Measurements from ENCODE around the gene GABRR3.
"Not testable (repeated sequence)": the region's sequence is repeated elsewhere in the genome, so short reads cannot be mapped to it uniquely, and the experiment has no call there.

GABRR3 gene

DNA sequence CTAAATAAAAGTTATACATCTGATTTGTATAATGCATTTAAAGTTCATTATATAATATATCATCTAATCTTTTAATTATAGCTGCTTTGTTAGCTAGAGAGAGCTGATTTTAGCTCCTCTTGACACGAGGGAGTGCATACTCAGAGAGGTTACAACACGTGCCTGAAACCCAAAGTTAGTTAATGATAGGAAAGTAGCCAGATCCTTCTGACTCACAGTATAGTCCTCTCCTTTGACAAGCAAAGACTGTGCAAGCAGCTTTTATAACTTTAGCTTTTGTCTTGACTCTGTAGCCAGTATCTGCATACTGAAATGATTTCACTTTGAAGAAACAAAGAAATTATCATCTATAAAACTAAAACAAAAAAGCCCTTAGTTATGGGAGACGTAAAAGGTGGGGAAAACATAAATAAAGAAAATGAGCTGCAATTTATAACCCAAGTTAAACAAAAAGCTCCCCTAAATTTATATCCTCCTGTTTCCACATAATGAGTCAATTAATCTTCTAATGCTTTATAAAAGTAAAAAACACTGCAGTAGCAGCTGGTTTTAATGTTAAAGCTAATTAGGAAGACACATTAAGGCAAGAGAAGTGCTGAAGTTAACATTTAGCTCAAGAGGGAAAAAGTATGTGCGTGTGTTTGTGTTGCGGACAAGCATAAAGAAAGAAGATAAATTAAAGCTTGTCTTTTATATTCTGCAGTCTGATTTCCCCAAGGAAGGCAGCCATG, 13.1 kb downstream of the GABRR3 start:
- no peak for DNase-seq

DNA sequence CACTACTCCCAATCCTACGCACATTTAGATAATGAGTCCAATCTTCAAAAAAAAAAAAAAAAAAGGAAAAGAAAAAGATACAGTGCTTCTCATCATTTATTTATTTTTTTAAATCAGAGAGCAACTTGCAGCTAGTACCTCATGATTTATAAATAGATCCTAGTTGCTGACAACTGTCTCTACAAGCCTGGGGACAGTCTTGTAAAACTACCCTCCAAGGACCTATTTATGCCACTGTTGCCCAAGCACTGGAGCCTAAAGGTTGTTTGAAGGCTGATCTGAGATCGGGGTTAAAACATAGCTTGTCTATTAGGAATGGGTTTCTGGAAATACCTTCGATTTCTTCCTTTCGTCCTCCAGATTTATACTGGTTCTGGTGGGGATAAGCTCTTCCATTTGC, 14.7 kb downstream of the GABRR3 start:
- DNase-seq = no peak

DNA sequence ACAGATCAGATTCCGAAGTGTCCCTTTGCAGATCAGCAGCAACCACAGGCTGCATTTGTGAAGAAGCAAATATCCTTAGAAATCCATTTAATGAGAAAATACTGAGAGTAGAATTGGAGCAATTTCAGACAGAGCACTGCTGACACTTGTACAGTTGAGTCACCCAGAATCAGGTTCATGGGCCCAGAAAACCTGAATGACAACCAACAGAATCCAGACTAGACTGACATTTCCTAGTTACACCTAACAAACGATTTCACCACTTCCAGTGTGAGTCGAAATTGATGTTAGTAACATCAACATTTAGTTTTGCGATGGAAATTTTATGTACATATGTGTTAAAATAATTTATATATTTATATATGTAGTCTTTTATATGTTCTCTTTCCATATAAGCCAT, 16.8 kb downstream of the GABRR3 start:
- DNase-seq = no peak

DNA sequence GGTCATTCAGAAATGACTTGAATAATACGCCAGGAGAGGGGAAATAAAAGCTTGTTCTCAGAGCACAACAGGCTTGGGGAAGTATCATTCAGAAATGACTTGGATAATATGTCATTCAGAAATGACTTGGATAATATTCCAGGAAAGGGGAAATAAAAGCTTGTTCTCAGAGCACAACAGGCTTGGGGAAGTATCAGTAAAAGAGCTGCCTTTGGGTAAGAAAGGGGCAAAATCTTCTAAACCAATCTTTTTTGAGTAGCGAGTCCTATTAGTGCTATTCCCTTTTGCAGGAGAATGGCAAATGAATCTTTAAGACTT, 20.9 kb downstream of the GABRR3 start:
- DNase-seq = no peak

DNA sequence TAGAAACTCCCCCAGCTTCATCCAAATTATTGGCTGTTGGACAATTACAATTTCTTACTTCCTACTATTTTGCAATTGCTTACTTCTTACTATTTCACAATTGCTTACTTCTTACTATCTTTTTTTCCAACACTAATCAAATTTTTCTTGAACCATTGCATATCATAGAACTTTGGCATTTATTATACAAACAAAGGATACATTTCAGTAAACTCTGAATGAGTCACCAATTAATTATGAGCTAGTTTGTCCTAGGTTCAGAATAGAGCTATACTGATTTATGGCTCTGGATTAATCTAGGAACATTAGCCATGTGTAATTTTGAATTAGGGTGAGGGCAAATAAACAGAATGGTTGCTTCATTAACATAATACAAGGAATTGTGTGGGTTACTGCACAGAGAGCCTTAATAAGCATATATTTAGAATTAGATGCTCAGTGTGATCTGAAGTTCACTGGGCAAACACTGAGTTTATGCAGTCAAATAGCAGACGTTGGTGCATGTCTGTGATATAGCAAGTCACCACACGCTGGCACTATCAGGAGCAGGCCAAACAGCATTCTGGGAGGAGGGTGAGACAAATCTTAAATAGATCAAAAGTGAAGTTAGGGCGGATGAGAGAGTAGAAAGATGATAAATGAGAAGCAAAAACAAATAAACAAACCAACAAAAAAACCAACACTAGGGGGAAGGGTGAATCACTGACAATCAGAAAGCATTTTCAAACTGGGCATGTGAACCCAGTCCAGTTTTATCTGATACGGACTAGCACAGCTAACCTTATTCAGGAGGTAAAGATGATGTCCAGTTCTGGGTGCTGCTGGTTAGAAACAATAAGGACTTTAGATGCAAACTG, 21.5 kb downstream of the GABRR3 start:
- no peak for DNase-seq

DNA sequence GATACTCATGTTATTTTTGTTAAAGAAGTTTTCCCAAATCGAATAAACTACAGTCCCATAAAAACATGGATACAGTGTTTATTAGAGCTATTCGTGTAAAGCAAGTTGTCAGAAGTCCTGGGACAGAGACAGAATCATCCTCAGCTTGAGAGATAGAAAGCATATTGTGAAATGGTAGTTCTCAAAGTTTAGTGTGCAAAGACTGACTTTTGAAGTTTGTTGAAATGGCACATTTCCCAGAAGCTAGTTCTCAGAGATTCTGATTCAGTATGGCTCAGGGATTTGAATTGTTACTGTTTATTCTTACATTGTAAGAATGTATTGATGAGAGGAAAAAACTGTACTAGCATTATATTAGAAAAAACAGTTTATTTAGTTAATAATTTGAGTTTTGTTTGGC, 22.1 kb downstream of the GABRR3 start:
- no peak for DNase-seq

DNA sequence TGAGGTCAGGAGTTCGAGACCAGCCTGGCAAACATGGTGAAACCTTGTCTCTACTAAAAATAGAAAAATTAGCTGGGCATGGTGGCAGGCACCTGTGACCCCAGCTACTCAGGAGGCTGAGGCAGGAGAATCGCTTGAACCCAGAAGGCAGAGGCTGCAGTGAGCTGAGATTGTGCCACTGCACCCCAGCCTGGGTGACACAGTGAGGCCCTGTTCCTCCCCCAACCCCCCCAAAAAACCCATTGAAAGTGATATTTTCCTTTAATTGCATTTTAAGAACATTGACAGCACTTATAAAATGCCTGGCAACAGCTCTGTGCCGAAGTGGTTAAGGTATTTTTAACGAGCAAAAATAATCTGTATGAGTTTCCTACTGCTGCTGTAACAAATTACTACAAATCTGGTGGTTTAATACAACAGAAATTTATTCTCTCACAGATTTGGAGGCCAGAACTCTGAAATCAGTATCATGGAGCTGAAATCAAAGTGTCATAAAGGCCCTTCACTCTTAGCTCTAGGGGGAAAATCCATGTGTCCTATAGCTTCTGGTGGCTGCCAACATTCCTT, 24.1 kb downstream of the GABRR3 start:
- not testable (repeated sequence) for DNase-seq

DNA sequence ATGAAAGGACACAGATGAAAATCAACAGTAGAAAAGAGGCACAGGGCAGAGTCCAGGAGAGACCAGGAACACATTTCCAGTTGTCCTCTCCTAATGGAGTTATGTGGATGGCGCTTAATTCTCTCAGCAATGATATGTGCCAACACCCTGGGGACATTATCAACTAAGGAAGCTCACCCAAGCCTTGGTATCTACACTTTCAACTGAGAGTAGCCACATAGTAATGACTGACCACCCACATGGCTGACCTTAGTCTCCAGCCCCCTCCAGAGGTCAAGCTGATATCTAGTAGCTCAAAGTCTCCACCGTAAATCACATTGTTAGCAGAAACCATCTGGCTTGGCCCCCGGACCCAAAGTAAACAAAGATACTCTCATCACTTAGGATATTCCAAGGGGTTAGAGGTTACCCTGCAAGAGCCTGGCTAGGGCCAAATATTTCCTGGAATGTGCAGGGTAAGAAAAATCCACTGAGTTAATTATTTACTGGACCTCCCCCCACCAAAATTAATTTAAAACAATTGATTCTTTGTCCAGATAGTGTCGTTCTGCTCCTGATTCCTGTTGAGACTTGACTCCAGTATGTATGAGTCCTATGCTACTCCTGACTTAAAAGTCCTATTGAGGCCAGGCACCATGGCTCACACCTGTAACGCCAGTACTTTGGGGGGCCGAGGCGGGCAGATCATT, 24.8 kb downstream of the GABRR3 start:
- no peak for DNase-seq

DNA sequence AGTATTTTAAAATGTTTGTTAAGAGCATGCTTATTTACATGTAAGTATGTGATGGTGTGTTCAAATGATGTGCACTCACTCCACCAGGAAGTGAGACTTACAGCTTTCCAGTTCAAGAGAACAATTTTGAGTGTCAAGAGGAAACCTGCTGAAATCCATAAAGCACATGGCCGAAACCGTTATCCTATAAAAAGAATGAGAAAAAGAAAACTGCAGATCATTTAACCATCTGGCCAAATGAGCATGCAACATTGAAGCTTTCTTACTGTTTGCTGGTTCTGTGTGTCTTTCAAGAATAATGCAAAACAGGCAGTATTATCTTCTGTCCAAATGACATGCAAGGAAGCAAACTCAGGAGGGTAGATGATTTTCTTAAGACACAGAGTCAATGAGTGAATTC, 26.3 kb downstream of the GABRR3 start:
- DNase-seq = no peak

DNA sequence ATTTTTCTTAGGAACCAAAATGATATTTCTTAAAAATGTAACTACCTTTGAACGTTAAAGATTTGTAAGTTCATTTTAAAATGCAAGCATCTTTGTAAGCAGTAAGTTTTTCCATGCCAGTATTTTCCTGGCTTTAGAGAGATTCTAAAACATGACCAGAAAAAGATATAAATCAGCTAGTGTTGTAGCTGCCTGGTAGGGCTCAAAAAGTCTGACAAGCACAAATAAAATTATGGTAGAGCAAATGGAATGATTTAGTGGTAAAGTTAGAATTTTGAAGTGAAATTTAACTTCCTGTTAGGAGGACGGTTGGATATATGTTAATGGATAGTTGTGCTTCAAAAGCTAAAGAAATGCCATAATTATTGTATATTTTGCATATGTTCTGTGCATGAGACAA, 29.7 kb downstream of the GABRR3 start:
- no peak for DNase-seq

DNA sequence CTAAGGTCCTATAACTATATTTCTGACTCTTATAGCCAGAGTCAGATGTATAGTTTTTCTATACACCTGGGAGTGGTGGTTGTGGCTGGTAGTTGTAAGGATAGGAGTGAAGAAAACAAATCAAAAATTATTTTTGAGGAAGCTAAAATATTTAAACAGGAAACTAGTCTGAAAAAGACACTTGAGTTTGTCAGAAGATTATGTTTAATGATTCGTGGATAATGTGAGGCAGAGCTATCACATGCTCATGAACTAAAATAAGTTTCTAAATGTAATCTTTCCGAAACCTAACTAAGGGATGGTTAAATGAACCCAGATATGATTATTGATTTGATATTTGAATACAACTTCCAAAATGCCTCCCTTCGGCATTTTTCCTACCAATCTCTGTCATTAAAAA, 30.4 kb downstream of the GABRR3 start:
- DNase-seq = no peak

DNA sequence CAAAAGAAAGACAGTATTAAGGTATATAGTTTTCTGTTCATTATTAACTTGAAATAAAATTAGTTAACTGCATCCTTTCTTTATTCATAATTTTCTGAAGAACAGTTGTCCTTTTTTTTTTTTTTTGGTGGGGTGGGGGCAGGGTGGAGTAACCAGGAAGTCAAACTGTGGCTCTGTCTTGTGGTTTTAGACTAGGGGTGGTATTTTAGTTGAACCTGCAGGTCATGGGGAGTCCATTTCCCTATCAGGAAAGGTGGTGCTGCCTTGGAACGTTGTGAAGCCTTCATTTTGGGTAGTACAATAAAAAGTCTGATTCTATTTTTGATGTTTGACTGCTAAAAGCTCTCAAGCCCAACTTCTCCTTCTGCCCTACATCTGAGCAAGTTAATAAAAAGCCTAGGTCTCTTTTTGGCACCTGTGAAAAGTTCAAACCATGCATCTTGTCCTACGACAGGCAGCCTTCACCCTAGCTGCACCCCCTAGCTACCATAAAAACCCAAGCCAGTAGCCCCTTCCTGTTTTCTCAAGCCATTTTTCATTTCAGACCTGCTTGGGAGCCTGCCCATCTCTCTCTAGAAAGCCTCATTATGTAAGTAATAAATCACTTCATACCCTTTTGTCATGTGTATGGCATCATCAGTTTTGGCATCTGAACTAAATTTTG, 31.7 kb downstream of the GABRR3 start:
- DNase-seq = no peak

DNA sequence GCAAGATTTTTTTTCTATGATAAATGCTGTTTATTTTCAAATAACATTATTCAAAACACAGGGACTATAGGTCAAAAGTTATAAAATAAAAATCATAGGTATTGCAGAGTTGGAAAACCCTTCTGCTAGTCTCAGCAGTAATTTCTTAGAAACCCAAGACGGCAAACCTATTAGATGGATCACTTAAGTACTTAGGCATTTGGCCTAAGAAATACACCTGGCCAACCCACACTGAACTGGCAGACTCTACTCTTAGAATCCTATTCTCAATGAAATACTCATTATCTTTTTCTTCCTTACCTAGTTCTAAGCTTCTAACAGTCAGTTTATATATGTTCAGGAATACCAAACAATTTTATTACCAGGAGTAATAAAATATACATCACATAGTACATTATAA, 32.4 kb downstream of the GABRR3 start:
- DNase-seq = no peak

DNA sequence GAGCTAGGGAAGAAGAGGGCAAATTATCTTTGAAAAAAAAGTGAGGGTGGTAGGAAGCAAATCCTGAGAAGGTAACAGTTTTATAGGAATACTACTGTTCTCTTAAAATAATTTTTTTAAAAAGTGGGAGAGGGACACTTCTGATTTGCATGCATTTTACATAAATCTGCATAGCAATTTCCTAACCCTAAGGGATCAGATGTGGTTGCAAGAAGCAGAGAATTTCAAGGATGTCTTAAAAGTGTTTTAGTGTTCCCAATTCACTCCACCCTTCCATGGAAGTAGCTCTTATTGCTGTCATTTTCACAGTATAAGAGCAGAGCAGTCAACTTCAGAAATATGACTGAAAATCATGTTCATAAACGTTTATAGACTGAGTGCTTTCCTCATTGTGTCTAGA, 35.1 kb downstream of the GABRR3 start:
- DNase-seq = no peak

DNA sequence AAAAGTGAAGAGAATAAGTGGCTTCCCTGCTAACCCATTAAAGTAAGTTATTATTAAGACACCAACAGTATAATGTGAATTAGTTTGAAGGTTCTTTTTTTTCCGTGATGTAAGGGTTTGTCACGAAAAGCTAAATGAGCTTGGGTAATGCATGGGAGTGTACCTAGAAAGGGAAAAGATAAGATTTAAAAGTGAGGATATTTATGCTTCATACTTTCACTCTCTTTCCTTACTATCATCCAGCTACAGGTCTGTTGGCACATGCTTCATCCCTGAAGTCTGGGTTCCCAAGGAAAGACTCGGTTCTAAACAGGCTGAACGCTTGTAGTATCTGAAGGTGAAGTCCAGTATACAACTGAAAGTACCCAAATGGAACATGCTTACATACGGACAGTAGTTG, 36.0 kb downstream of the GABRR3 start:
- no peak for DNase-seq

DNA sequence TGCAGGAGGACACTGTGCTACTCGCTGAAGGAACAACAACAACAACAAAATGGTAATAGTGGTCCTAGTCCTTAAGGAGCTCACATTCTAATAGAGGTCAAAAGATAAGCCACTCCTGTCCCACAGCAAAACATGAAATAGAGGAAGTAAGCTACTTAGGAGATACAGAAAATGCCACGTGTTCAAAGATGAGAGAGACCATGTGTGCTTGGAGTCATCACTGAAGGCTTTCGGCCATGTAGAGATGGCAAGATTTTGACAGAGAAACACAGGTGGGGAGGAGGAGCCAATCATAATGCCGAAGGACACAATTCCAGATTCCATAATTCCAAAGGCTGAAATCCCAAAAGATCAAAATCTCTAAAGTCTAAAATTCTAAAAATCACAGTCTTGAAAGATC, 38.1 kb downstream of the GABRR3 start:
- no peak for DNase-seq

DNA sequence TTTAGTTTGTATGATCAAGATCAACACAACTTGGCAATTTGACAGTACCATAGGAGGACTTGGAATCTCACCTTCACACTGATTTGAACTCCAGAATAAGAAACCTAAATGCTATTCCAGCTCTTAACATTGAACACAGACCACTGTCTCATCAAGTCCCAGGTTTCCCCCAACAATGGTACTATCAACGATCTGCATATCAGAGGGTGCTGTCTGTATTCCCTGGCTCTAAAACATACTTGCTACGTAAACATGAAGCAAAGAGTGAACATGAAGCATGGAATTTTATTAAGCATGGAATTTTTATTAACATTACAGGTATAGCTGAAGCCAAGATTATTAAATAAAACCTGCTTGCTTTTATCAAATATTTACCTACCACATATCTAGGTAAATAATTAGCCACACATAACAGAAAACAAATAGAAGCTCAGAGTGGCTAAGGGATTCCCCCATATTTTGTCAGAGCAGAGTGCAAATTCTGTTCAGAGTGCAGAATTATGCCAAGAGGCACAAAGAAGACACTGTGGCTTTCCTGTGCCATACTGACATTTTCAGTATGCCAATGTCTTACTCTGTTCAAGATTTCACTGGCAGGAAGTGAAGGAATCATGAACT, 40.7 kb downstream of the GABRR3 start:
- no peak for DNase-seq

DNA sequence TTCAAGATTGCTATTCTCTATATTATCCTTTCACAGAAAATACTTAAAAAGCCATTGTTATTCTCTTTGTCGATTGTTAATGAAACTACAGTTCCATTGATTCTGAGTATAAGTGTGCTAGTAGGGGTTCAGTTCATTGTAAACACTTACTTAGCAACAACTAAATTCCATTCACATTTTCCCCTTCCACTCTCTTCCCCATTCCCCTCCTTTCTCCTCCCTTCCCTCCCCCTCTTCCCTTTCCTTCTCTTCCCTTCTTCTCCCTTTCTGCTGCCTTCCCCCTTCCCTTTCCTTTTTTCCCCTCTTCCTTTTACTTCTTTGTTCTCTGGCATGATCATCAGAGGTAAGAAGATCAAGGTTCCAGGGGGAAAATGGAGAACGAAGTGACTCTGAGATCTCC, 41.6 kb downstream of the GABRR3 start:
- no peak for DNase-seq

DNA sequence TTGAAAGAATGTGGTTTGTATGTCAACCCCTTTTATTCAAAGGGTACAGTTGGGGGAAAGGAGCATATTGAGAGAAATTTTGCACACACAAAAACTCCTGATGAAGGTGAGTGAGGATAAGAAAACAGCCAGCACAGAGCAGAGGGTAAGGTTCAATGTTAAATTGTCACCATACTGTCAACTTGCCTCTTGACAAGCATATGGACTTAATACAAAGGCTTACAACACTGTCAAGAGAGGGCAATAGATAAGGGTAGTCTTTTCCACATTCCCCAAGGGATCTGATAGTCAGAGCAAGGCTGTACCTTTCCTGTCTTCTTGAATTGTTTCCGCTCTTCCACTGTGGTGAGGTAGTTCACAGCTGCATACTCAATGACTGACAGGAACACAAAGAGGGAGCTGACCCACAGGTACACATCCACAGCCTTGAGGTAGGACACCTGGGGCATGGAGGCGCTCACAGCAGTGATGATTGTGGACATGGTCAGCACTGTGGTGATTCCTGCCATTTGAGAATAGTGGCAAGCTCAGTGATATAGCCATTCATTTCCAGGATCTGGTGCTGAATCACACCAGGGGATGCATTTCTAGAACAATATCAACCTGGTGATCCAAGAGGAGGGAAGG, 42.5 kb downstream of the GABRR3 start:
- no peak for DNase-seq

DNA sequence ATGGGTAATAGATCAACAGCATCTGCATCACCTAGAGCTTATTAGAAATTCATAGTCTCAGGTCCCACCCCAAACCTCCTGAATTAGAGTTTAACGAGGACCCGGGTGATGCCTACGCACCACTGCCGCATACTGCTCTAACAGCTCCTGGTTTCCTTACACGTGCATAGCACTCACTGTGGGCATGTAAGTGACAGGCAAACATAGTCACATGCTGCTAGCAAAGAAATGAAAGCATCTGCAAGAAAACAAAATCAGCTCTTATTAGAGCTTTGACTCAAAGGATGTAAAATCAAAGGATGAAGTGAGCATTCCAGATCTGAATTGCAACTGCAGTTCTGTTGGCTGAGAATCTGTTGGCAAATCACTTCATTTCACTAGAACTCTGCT, 43.8 kb downstream of the GABRR3 start:
- DNase-seq = no peak

DNA sequence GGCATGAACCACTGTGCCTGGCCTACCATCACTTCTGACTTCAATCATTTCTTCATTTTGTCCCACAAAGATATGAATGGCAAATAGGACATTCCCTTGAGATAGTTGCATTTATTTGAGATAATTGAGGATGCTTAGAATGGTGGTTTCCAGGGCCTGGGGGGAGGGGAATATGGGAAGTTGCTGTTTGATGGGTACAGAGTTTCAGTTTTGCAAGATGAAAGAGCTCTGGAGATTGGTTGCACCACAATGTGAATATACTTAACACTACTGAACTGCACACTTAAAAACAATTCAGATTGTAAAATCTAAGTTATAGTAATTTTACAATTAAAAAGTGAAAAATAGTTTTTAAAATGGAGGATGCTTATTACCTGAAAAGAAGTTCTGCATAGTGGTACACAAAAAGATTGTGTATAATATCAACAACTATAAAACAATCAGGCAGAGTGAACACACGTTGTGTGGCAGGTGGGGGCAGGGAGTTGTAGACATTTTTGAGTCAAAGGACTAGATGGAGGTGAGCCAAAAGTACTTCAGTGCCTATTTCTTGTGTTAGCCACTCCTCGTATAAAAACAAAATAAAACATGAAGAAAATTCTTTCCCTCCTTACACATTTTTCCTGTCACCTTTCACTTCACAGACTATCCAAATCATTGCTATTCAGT, 44.4 kb downstream of the GABRR3 start:
- no peak for DNase-seq
